Endothelial cell (in vitro differentiated cells): ENCODE data around the gene LRRC56. TPM values are rescaled to one million over a fixed set of nuclear protein-coding genes. Genes with fewer than 3 reads are reported as not detected.
"Not testable (repeated sequence)": the region's sequence is repeated elsewhere in the genome, so short reads cannot be mapped to it uniquely, and the experiment has no call there.

Experiments
- DNase-seq: peaks from one replicate; pipeline ENCODE4 v3.0.0; 2021; ENCODE audit warnings: low spot score
- H3K27ac Mint-ChIP-seq: one replicate; pipeline ENCODE4 v1.8.0; 2021; ENCODE audit warnings: mixed read lengths, inconsistent platforms; ENCODE audit not compliant: unreplicated experiment
- H3K27me3 Mint-ChIP-seq: one replicate; pipeline ENCODE4 v1.8.0; 2021; ENCODE audit warnings: mild to moderate bottlenecking, moderate library complexity, mixed read lengths, inconsistent platforms; ENCODE audit not compliant: unreplicated experiment
- H3K36me3 Mint-ChIP-seq: one replicate; pipeline ENCODE4 v1.8.0; 2021; ENCODE audit warnings: mild to moderate bottlenecking, low read depth, mixed read lengths, inconsistent platforms; ENCODE audit not compliant: unreplicated experiment
- H3K4me1 Mint-ChIP-seq: one replicate; pipeline ENCODE4 v1.8.0; 2021; ENCODE audit warnings: mild to moderate bottlenecking, mixed read lengths, inconsistent platforms; ENCODE audit not compliant: unreplicated experiment
- H3K4me3 Mint-ChIP-seq: one replicate; pipeline ENCODE4 v1.8.0; 2021; ENCODE audit warnings: mild to moderate bottlenecking, mixed read lengths, inconsistent platforms; ENCODE audit not compliant: unreplicated experiment
- H3K9me3 Mint-ChIP-seq: one replicate; pipeline ENCODE4 v1.8.0; 2021; ENCODE audit warnings: mixed read lengths, inconsistent platforms; ENCODE audit not compliant: unreplicated experiment
- CTCF ChIP-seq: fragments of 200-600 bp; sonication (generic); IDR thresholded peaks from one replicate; pipeline ENCODE4 v1.5.0; 2021; ENCODE audit warnings: antibody characterized with exemption; ENCODE audit not compliant: unreplicated experiment
- total RNA-seq: library from RNA; stranded (reverse); fragmentation: NEBNext Ultra II Directional; extraction: Animal tissue kit (Norgen Biotek cat#: 25700); gene quantifications from one replicate; pipeline ENCODE4 v1.2.1, GENCODE V29; 2021; ENCODE audit not compliant: unreplicated experiment

The LRRC56 gene
- total RNA-seq, 1 donor from 2014 or later, result 2.6 TPM

- H3K4me3 Mint-ChIP-seq, result no peak overlapping the region
- TF ChIP-seq CTCF, result no peak
- H3K9me3 Mint-ChIP-seq, result no peaks in the 10 kb centered on the region
- no peak overlapping the region for H3K27ac Mint-ChIP-seq
- DNase-seq, result no peak
- peaks cover 14% of the 10 kb centered on the region for H3K4me1 Mint-ChIP-seq
- H3K36me3 Mint-ChIP-seq, result peaks cover 10% of the 10 kb centered on the region
- peaks cover 10% of the 10 kb centered on the region for H3K27me3 Mint-ChIP-seq
Measured at GRCh38 chr11:508956-509355, 28.4 kb upstream of the LRRC56 start.

GRCh38 chr11:512761-513595 lies 24.3 kb upstream of the LRRC56 start:
- TF ChIP-seq CTCF, result no peak
- Mint-ChIP-seq H3K36me3 (peaks cover 30% of the 10 kb centered on the region), H3K4me1 (no peaks in the 10 kb centered on the region), H3K9me3 (no peaks in the 10 kb centered on the region), H3K4me3 (no peak overlapping the region), H3K27me3 (peaks cover 11% of the 10 kb centered on the region), H3K27ac (no peak overlapping the region)
- DNase-seq, result no peak

GRCh38 chr11:514606-515005 lies 22.7 kb upstream of the LRRC56 start:
- no peak for TF ChIP-seq CTCF
- DNase-seq, result no peak
- Mint-ChIP-seq H3K36me3 (peaks cover 29% of the 10 kb centered on the region), H3K27me3 (peaks cover 14% of the 10 kb centered on the region), H3K27ac (no peak overlapping the region), H3K4me1 (no peaks in the 10 kb centered on the region), H3K4me3 (no peak overlapping the region), H3K9me3 (no peaks in the 10 kb centered on the region)

- peaks cover 13% of the 10 kb centered on the region for H3K27me3 Mint-ChIP-seq
- TF ChIP-seq CTCF, result no peak
- H3K9me3 Mint-ChIP-seq, result no peaks in the 10 kb centered on the region
- H3K27ac Mint-ChIP-seq, result no peak overlapping the region
- H3K4me3 Mint-ChIP-seq, result no peak overlapping the region
- H3K4me1 Mint-ChIP-seq, result no peaks in the 10 kb centered on the region
- no peak for DNase-seq
- peaks cover 24% of the 10 kb centered on the region for H3K36me3 Mint-ChIP-seq
Measured at GRCh38 chr11:515131-515530, 22.2 kb upstream of the LRRC56 start.

- H3K4me3 Mint-ChIP-seq, result no peak overlapping the region
- peaks cover 13% of the 10 kb centered on the region for H3K27me3 Mint-ChIP-seq
- H3K4me1 Mint-ChIP-seq, result no peaks in the 10 kb centered on the region
- H3K36me3 Mint-ChIP-seq, result peaks cover 30% of the 10 kb centered on the region
- H3K9me3 Mint-ChIP-seq, result no peaks in the 10 kb centered on the region
- no peak for DNase-seq
- no peak overlapping the region for H3K27ac Mint-ChIP-seq
- no peak for TF ChIP-seq CTCF
Measured at GRCh38 chr11:516400-516799, 20.9 kb upstream of the LRRC56 start.

GRCh38 chr11:516918-517685 lies 20.2 kb upstream of the LRRC56 start:
- not testable (repeated sequence) for DNase-seq, H3K27ac Mint-ChIP-seq, H3K9me3 Mint-ChIP-seq, H3K4me1 Mint-ChIP-seq, H3K4me3 Mint-ChIP-seq
- H3K36me3 Mint-ChIP-seq, result peaks cover 27% of the 10 kb centered on the region
- peaks cover 13% of the 10 kb centered on the region for H3K27me3 Mint-ChIP-seq
